GM12878 (cell line): ENCODE data around the gene ADPRM. TPM values are rescaled to one million over a fixed set of nuclear protein-coding genes. Genes with fewer than 3 reads are reported as not detected.

Experiments used
- ATAC-seq: fragments of 200-7000 bp; cut with Tn5 transposase; 3 replicates; pipeline ENCODE4 v1.9.1; 2020; ENCODE audit warnings: mild to moderate bottlenecking, moderate library complexity
- BruUV-seq: library from RNA; stranded (reverse); fragments of 400-500 nt; replicated peaks from 2 replicates; lab custom pipeline; 2021; lab: Mats Ljungman, UMichigan
- CTCF ChIA-PET: fragments of 300-600 bp; sonication (Branson Sonifier 250); formaldehyde crosslinking; extraction: SDS; loops from one replicate; lab custom pipeline; 2021; ENCODE audit warnings: inconsistent platforms; lab: Yijun Ruan, JAX
- POLR2A ChIA-PET: fragments of 350-600 bp; formaldehyde crosslinking; extraction: SDS; loops from one replicate; lab custom pipeline; 2021; ENCODE audit warnings: inconsistent platforms; lab: Charles Lee
- RAD21 ChIA-PET: fragments of 300-600 bp; sonication (Branson Sonifier 250); formaldehyde crosslinking; loops from one replicate; lab custom pipeline; 2023; ENCODE audit warnings: antibody characterized with exemption; ENCODE audit not compliant: unreplicated experiment; lab: Charles Lee
- SMC1A ChIA-PET: fragments of 300-600 bp; sonication (Branson Sonifier 250); formaldehyde crosslinking; loops from one replicate; lab custom pipeline; 2023; ENCODE audit not compliant: unreplicated experiment, uncharacterized antibody; lab: Charles Lee
- DNase-seq: peaks from one replicate; pipeline ENCODE4 v3.0.0-alpha.2; 2011; ENCODE audit warnings: low read depth, low spot score
- FAIRE-seq: peaks from 3 replicates; lab custom pipeline; 2011; peaks lifted over from hg19 to GRCh38; lab: Jason Lieb, UNC
- H2AFZ ChIP-seq: 2 replicates; pipeline ENCODE4 v1.6.0; 2011; ENCODE audit warnings: low read depth, low read length, control low read depth; ENCODE audit not compliant: control insufficient read depth
- H3K27ac ChIP-seq: 2 replicates; pipeline ENCODE4 v1.5.1; 2011; ENCODE audit warnings: control low read depth; ENCODE audit not compliant: control insufficient read depth, insufficient read depth
- H3K27me3 ChIP-seq, 2 experiments: replicated peaks in 1 of 2; 2 replicates each; pipeline versions ENCODE4 v1.6.0 to v1.6.1; 2011; ENCODE audit warnings: low read length in 1 of 2; ENCODE audit not compliant: control insufficient read depth in 2 of 2, insufficient read depth in 2 of 2
- H3K36me3 ChIP-seq, 2 experiments: 2 replicates each; pipeline ENCODE4 v1.5.1; 2011; ENCODE audit warnings: low read length in 1 of 2; ENCODE audit not compliant: control insufficient read depth in 2 of 2, insufficient read depth in 2 of 2
- H3K4me1 ChIP-seq: 2 replicates; pipeline ENCODE4 v1.6.1; 2011; ENCODE audit warnings: mild to moderate bottlenecking, low read length, moderate library complexity, mixed read lengths; ENCODE audit not compliant: control insufficient read depth, insufficient read depth
- H3K4me2 ChIP-seq: 2 replicates; pipeline ENCODE4 v1.6.0; 2011; ENCODE audit warnings: control low read depth; ENCODE audit not compliant: control insufficient read depth, insufficient read depth
- H3K4me3 ChIP-seq: fragments of 200-600 bp; sonication (generic); 2 replicates; pipeline ENCODE4 v1.5.1; 2016
- H3K79me2 ChIP-seq: 2 replicates; pipeline ENCODE4 v1.6.0; 2011; ENCODE audit warnings: low read length; ENCODE audit not compliant: control insufficient read depth, insufficient read depth
- H3K9ac ChIP-seq: 2 replicates; pipeline ENCODE4 v1.8.0; 2011; ENCODE audit warnings: low read length, control low read depth, mixed read lengths; ENCODE audit not compliant: control insufficient read depth, insufficient read depth
- H3K9me3 ChIP-seq: replicated peaks from 3 replicates; pipeline ENCODE4 v1.5.1; 2011; ENCODE audit warnings: mild to moderate bottlenecking, low read length; ENCODE audit not compliant: control insufficient read depth, insufficient read depth
- H4K20me1 ChIP-seq: 2 replicates; pipeline ENCODE4 v1.6.0; 2011; ENCODE audit not compliant: control insufficient read depth, insufficient read depth
- BACH1 ChIP-seq: fragments of 450-650 bp; IDR thresholded peaks from 2 replicates; pipeline ENCODE4 v1.6.1; 2017; ENCODE audit warnings: mild to moderate bottlenecking, borderline replicate concordance
- CREM ChIP-seq: IDR thresholded peaks from 2 replicates; pipeline ENCODE4 v1.6.1; 2014; ENCODE audit warnings: antibody characterized with exemption, low read depth
- CTCF ChIP-seq, 3 experiments: IDR thresholded peaks in 2 of 3; conservative IDR thresholded peaks in 1 of 3; 2 replicates each; pipeline ENCODE4 v1.5.1; 2011; ENCODE audit warnings: low read depth in 3 of 3, low read length in 3 of 3, mild to moderate bottlenecking in 3 of 3, control low read depth in 2 of 3, moderate library complexity in 2 of 3, inconsistent platforms in 1 of 3, mixed read lengths in 1 of 3; ENCODE audit not compliant: control insufficient read depth in 2 of 3, insufficient read depth in 1 of 3; ENCODE audit errors: extremely low read depth in 1 of 3
- GATAD2B ChIP-seq: fragments of 450-650 bp; conservative IDR thresholded peaks from 2 replicates; pipeline ENCODE4 v1.6.1; 2017; ENCODE audit warnings: low read depth, mild to moderate bottlenecking, moderate library complexity
- HDGF ChIP-seq: fragments of 450-650 bp; IDR thresholded peaks from 2 replicates; pipeline ENCODE4 v1.6.1; 2016; ENCODE audit warnings: antibody characterized with exemption
- RELA ChIP-seq: fragments of 450-650 bp; IDR thresholded peaks from 2 replicates; pipeline ENCODE4 v1.8.0; 2014; ENCODE audit warnings: borderline replicate concordance; ENCODE audit not compliant: partially characterized antibody
- REST ChIP-seq: IDR thresholded peaks from 2 replicates; pipeline ENCODE4 v1.6.1; 2012; ENCODE audit warnings: mild to moderate bottlenecking, low read depth, low read length
- SIX5 ChIP-seq: IDR thresholded peaks from 2 replicates; pipeline ENCODE4 v1.6.1; 2011; ENCODE audit warnings: mild to moderate bottlenecking, low read depth, low read length, moderate library complexity; ENCODE audit not compliant: severe bottlenecking
- TBL1XR1 ChIP-seq: IDR thresholded peaks from 2 replicates; pipeline ENCODE4 v1.6.1; 2012; ENCODE audit warnings: low read depth, low read length, improper control_type of control experiment
- ZBTB40 ChIP-seq: fragments of 450-650 bp; IDR thresholded peaks from 2 replicates; pipeline ENCODE4 v1.6.1; 2016; ENCODE audit warnings: mild to moderate bottlenecking, moderate library complexity, borderline replicate concordance
- ZZZ3 ChIP-seq: IDR thresholded peaks from 2 replicates; pipeline ENCODE4 v1.6.1; 2011; ENCODE audit warnings: low read depth; ENCODE audit not compliant: control insufficient read depth, insufficient read length
- WGBS: methylation state at CpG from one replicate; pipeline ENCODE4 v1.1.6; 2016; ENCODE audit warnings: low lambda C conversion rate; ENCODE audit not compliant: insufficient replicate concordance, insufficient coverage; ENCODE audit errors: missing lambda C conversion rate; 5-methylcytosine and 5-hydroxymethylcytosine counted together
- in situ Hi-C: fragments of 300-500 bp; cut with MboI; formaldehyde crosslinking; loops from 9 replicates; pipeline ENCODE4 v1.14.3; 2018; ENCODE audit warnings: mixed read lengths
- intact Hi-C: fragments of 100-400 bp; cut with micrococcal nuclease; formaldehyde crosslinking; loops from one replicate; pipeline ENCODE4 v1.14.2; 2022; ENCODE audit not compliant: unreplicated experiment
- polyA plus RNA-seq, 11 experiments: library from polyadenylated mRNA; depleted of rRNA in 4 of 11; unstranded in 6 of 11; stranded (reverse) in 5 of 11; fragments of >200 nt; fragmentation: Nextera tagmentation in 4 of 11; fragmentation: Illumina TruSeq in 1 of 11; extraction: Ambion mirVana in 4 of 11; extraction: Trizol in 1 of 11; gene quantifications; 1 replicate in 1 of 11; 2 replicates in 10 of 11; pipeline versions ENCODE4 v1.2.1 to v1.2.3, GENCODE V29; 2011 to 2016; ENCODE audit warnings: inconsistent platforms in 2 of 11, missing spikeins in 2 of 11, low read depth in 1 of 11
- total RNA-seq, 4 experiments: library from RNA; depleted of rRNA in 3 of 4; stranded (reverse); fragments of >200 nt in 3 of 4; fragmentation: Illumina TruSeq in 1 of 4; extraction: Trizol in 1 of 4; gene quantifications; 2 replicates each; pipeline versions ENCODE4 v1.2.1 to v1.2.3, GENCODE V29; 2013 to 2021

The ADPRM gene
- total and polyA plus RNA-seq, 10 of the 15 experiments (the other 5 are each of a cell fraction or from before 2014, with no cell fraction given) = 7.1 to 18.4 (median 8.8) TPM

- peak; percentile 64 to 66 (median 66) for TF ChIP-seq CTCF (IDR thresholded peaks at IDR 0.05 in 2 of 3, conservative IDR thresholded peaks at IDR 0.05 in 1 of 3; ENCODE audit: control insufficient read depth in 2 of 3, extremely low read depth in 1 of 3, insufficient read depth in 1 of 3, low read depth in 3 of 3, low read length in 3 of 3)
- TF ChIP-seq RELA = no peak
Observed at GRCh38 chr17:10737168-10737622, 39.8 kb downstream of the ADPRM start (continued).

- SMC1A ChIA-PET = interaction anchor here (0.6 to 1.5 kb wide), 3 partner anchors 27 to 106 kb away, joined by 3 read pairs; no protein-coding TSS in a partner anchor
- no peak overlapping the region for H3K27ac ChIP-seq
- no peaks in the 10 kb centered on the region; a peak in 1 of 4 replicates for H3K27me3 ChIP-seq
- no peak overlapping the region for H3K4me3 ChIP-seq
- H2AFZ ChIP-seq = no peak overlapping the region
- 25% methylated on average over 3 of the region's 3 CpGs for WGBS
- RAD21 ChIA-PET = no interaction called here
- CTCF ChIA-PET = interaction anchor here (0.8 to 2.0 kb wide), 5 partner anchors 12 to 217 kb away, joined by 3 to 16 read pairs (median 10); no protein-coding TSS in a partner anchor
- POLR2A ChIA-PET = no interaction called here
- no peaks in the 10 kb centered on the region for H3K9me3 ChIP-seq
- no TSS peak for BruUV-seq
- no peaks in the 10 kb centered on the region for H4K20me1 ChIP-seq
- intact Hi-C loops = loop anchor here (1.0 to 10.0 kb wide), 2 partner anchors 103 to 108 kb away; no protein-coding TSS in a partner anchor
- H3K79me2 ChIP-seq = no peaks in the 10 kb centered on the region
- FAIRE-seq = no peak
- no peak for DNase-seq
- no peak overlapping the region for H3K4me2 ChIP-seq
- no peak for ATAC-seq
- H3K4me1 ChIP-seq = no peaks in the 10 kb centered on the region
- H3K9ac ChIP-seq = no peak overlapping the region
- no peaks in the 10 kb centered on the region for H3K36me3 ChIP-seq
- in situ Hi-C loops = loop anchor here (5.0 kb wide), 1 partner anchor 110 kb away; no protein-coding TSS in a partner anchor
- TF ChIP-seq ZZZ3 = no peak
- TF ChIP-seq GATAD2B = no peak
- no peak for TF ChIP-seq TBL1XR1
- TF ChIP-seq BACH1 = no peak
- TF ChIP-seq SIX5 = no peak
- no peak for TF ChIP-seq HDGF
- TF ChIP-seq REST = no peak
- TF ChIP-seq CREM = no peak
- no peak for TF ChIP-seq ZBTB40
Observed at GRCh38 chr17:10737736-10738135, 40.3 kb downstream of the ADPRM start.
